Measurements from ENCODE around the gene TMEM139.

TMEM139 gene

GRCh38 chr7:143331179-143331801 is 46.5 kb downstream of the TMEM139 start:
- no peak for DNase-seq

GRCh38 chr7:143334244-143334643 is 49.5 kb downstream of the TMEM139 start:
- DNase-seq: no peak

GRCh38 chr7:143337216-143337615 is 52.5 kb downstream of the TMEM139 start:
- DNase-seq: no peak

Data from NCI-H146 (cell line).